HG02759 (cell line): ENCODE data around the gene TARP.
A peak's percentile ranks its signal among the peaks of the same experiment; 100 is the strongest.

ENCODE experiments used
- ATAC-seq: cut with Tn5 transposase; IDR thresholded peaks from one replicate; pipeline ENCODE4 v1.9.1; 2021; ENCODE audit warnings: mild to moderate bottlenecking, moderate library complexity; ENCODE audit not compliant: unreplicated experiment

The TARP gene

DNA sequence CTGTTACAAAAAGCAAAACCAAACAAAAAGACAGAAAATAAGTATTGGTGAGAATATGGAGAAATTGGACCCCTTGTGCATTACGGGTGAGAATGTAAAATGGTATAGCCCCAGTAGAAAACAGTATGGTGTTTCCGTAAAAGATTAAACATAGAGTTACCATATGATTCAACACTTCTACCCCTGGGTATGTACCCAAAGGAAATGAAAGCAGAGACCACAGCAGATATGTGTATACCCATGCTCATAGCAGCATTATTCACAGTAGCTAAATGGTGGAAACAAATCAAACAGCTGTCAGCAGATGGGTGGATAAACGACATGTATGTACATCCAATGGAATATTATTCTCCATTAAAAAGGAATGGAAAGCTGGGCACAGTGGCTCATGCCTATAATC is 53.0 kb downstream of the TARP start:
- no peak for ATAC-seq

DNA sequence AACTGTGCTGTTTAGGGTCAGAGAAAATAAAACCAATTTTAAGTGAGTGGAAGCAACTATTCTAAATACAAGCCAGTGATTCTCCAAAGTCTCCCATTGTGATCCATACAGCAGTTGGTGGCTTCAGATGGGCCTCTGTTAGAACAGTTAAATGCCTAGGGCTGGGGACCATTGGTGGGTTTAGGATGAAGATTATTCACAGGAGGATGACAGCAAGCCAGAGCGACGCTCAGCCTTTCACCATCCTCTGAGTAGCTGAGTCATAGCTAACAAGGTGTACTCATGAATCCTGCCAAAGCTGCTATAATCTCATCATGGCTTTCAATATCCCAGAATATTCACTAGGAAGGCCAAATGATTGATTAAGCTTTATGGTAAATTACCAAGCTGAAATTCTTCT is 55.8 kb downstream of the TARP start:
- ATAC-seq, result no peak

GRCh38 chr7:38215735-38216670 is 57.4 kb downstream of the TARP start:
- ATAC-seq, result peak; percentile 93

DNA sequence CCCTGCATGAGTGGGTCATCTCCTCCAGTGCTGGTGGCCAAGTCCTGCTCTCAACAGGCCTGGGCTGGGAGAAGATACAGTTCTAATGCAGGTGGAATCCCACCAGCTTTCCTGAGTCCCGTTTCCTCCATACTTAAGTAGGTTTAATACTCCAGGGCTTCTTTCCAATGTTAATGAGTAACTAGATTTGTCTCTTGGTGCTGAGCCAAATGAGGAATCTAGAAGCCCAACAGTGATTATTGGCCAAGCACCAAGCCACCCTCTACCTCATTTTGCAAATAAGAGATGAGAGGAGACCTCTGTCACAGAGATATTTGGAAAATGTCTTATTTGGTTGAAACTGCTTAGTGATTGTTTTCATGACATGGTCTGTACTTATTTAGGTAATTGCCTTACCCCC is 58.3 kb downstream of the TARP start:
- ATAC-seq, result no peak

GRCh38 chr7:38211940-38212339 is 61.5 kb downstream of the TARP start:
- no peak for ATAC-seq

DNA sequence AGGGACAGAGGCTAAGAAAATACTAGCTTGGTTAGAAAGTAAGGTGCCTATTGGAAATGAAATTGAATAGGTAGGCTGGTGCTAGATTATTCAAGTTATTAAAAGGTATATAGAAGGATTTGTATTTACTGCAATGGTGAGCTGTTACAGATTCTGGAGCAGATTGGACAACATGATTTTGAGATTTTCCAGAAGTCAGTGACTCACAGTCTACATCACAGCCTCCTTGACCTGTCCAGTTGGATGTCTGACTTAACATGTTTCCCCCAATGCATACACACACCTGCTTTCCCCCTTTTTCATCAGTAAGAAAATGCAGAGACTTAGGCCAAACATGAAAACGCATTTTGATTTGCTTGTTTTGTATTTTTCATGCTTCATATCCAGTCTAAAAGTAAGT is 62.0 kb downstream of the TARP start:
- ATAC-seq, result no peak
